ENCODE results near the gene PPP1R14B.

GRCh38 chr11:64240435-64241240, 6.1 kb downstream of the PPP1R14B start, which contains the start of gene FKBP2:
- TF ChIP-seq EZH2 (IDR thresholded peaks at IDR 0.05; ENCODE audit: insufficient read depth, poor library complexity, severe bottlenecking) (no peak), EZH2phosphoT487 (IDR thresholded peaks at IDR 0.05; ENCODE audit: insufficient read depth, low read depth) (no peak)

All from GM23248 (cell line).